ENCODE measurements around the gene CRTC3.
"Not testable (repeated sequence)": the region's sequence is repeated elsewhere in the genome, so short reads cannot be mapped to it uniquely, and the experiment has no call there.

The CRTC3 gene

DNA sequence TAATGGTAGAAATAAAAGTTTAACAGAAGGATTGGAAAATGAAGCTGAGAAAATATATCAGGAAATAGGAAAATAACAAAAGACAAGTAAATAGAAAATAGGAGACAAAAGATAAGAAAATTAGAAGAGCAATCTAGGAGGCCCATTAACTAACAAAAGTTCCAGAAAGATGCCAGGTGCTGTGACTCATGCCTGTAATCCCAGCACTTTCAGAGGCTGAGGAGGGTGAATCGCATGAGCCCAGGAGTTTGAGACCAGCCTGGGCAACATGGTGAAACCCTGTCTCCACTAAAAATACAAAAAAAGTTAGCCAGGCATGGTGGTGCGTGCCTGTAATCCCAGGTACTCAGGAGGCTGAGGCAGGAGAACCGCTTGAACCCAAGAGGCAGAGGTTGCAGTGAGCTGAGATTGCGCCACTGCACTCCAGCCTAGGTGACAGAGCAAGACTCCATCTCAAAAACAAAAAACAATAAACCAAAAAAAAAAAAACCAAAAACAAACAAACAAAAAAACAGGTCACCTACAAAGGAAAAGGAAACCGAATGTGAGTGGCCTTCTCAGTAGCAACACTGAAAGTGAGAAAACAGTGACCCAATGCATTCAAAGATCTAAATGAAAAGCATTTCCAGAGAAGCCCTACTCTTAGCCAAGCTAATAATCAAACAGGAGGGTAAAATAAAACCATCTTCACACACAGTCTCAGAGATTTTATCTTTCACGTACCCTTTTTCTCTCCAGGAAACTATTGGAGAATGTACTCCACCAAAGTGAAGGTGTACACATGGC is 5.5 kb upstream of the CRTC3 start:
- peaks cover 17% of the 10 kb centered on the region for H3K27me3 ChIP-seq (ENCODE audit: control insufficient read depth, insufficient read depth, low read length)
- not testable (repeated sequence) for H3K4me3 ChIP-seq (ENCODE audit: low read depth, low read length); H3K36me3 ChIP-seq (ENCODE audit: control insufficient read depth, insufficient read depth, low read length); H3K4me1 ChIP-seq (ENCODE audit: control insufficient read depth, insufficient read depth, low read length); H3K9me3 ChIP-seq (ENCODE audit: control insufficient read depth, insufficient read depth, low read length); H3K9ac ChIP-seq (ENCODE audit: low read depth, low read length)

- Histone ChIP-seq H3K27me3 (ENCODE audit: control insufficient read depth, insufficient read depth, low read length) (peaks cover 44% of the 10 kb centered on the region), H3K9ac (ENCODE audit: low read depth, low read length) (no peak overlapping the region), H3K4me1 (ENCODE audit: control insufficient read depth, insufficient read depth, low read length) (no peaks in the 10 kb centered on the region), H3K9me3 (ENCODE audit: control insufficient read depth, insufficient read depth, low read length) (no peaks in the 10 kb centered on the region), H3K4me3 (ENCODE audit: low read depth, low read length) (peak overlapping the region; percentile 64), H3K36me3 (ENCODE audit: control insufficient read depth, insufficient read depth, low read length) (no peaks in the 10 kb centered on the region)
Measured at GRCh38 chr15:90529011-90529370, 732 bp upstream of the CRTC3 start.

GRCh38 chr15:90530250-90531051 is 728 bp downstream of the CRTC3 start:
- Histone ChIP-seq H3K4me3 (ENCODE audit: low read depth, low read length) (peak overlapping the region; percentile 62), H3K9me3 (ENCODE audit: control insufficient read depth, insufficient read depth, low read length) (no peaks in the 10 kb centered on the region), H3K4me1 (ENCODE audit: control insufficient read depth, insufficient read depth, low read length) (no peaks in the 10 kb centered on the region), H3K9ac (ENCODE audit: low read depth, low read length) (no peak overlapping the region), H3K27me3 (ENCODE audit: control insufficient read depth, insufficient read depth, low read length) (peaks cover 44% of the 10 kb centered on the region), H3K36me3 (ENCODE audit: control insufficient read depth, insufficient read depth, low read length) (no peaks in the 10 kb centered on the region)

GRCh38 chr15:90531147-90531546 is 1.4 kb downstream of the CRTC3 start:
- Histone ChIP-seq H3K27me3 (ENCODE audit: control insufficient read depth, insufficient read depth, low read length) (peaks cover 44% of the 10 kb centered on the region), H3K4me3 (ENCODE audit: low read depth, low read length) (peak overlapping the region; percentile 62), H3K9me3 (ENCODE audit: control insufficient read depth, insufficient read depth, low read length) (no peaks in the 10 kb centered on the region), H3K36me3 (ENCODE audit: control insufficient read depth, insufficient read depth, low read length) (no peaks in the 10 kb centered on the region), H3K4me1 (ENCODE audit: control insufficient read depth, insufficient read depth, low read length) (no peaks in the 10 kb centered on the region), H3K9ac (ENCODE audit: low read depth, low read length) (no peak overlapping the region)

GRCh38 chr15:90535254-90535653 is 5.5 kb downstream of the CRTC3 start:
- H3K9ac ChIP-seq (ENCODE audit: low read depth, low read length) = no peak overlapping the region
- no peaks in the 10 kb centered on the region for H3K4me1 ChIP-seq (ENCODE audit: control insufficient read depth, insufficient read depth, low read length)
- H3K9me3 ChIP-seq (ENCODE audit: control insufficient read depth, insufficient read depth, low read length) = no peaks in the 10 kb centered on the region
- no peaks in the 10 kb centered on the region for H3K36me3 ChIP-seq (ENCODE audit: control insufficient read depth, insufficient read depth, low read length)
- peaks cover 24% of the 10 kb centered on the region for H3K27me3 ChIP-seq (ENCODE audit: control insufficient read depth, insufficient read depth, low read length)
- H3K4me3 ChIP-seq (ENCODE audit: low read depth, low read length) = no peak overlapping the region

GRCh38 chr15:90539789-90540188 is 10.1 kb downstream of the CRTC3 start:
- Histone ChIP-seq H3K9ac (ENCODE audit: low read depth, low read length) (no peak overlapping the region), H3K36me3 (ENCODE audit: control insufficient read depth, insufficient read depth, low read length) (no peaks in the 10 kb centered on the region), H3K4me3 (ENCODE audit: low read depth, low read length) (no peak overlapping the region), H3K27me3 (ENCODE audit: control insufficient read depth, insufficient read depth, low read length) (no peaks in the 10 kb centered on the region), H3K4me1 (ENCODE audit: control insufficient read depth, insufficient read depth, low read length) (no peaks in the 10 kb centered on the region), H3K9me3 (ENCODE audit: control insufficient read depth, insufficient read depth, low read length) (no peaks in the 10 kb centered on the region)

GRCh38 chr15:90540768-90541167 is 11.0 kb downstream of the CRTC3 start:
- Histone ChIP-seq H3K36me3 (ENCODE audit: control insufficient read depth, insufficient read depth, low read length) (no peaks in the 10 kb centered on the region), H3K27me3 (ENCODE audit: control insufficient read depth, insufficient read depth, low read length) (no peaks in the 10 kb centered on the region), H3K9ac (ENCODE audit: low read depth, low read length) (no peak overlapping the region), H3K9me3 (ENCODE audit: control insufficient read depth, insufficient read depth, low read length) (no peaks in the 10 kb centered on the region), H3K4me1 (ENCODE audit: control insufficient read depth, insufficient read depth, low read length) (no peaks in the 10 kb centered on the region), H3K4me3 (ENCODE audit: low read depth, low read length) (no peak overlapping the region)

GRCh38 chr15:90545095-90545494 is 15.4 kb downstream of the CRTC3 start:
- Histone ChIP-seq H3K27me3 (ENCODE audit: control insufficient read depth, insufficient read depth, low read length) (no peaks in the 10 kb centered on the region), H3K9ac (ENCODE audit: low read depth, low read length) (no peak overlapping the region), H3K36me3 (ENCODE audit: control insufficient read depth, insufficient read depth, low read length) (no peaks in the 10 kb centered on the region), H3K4me3 (ENCODE audit: low read depth, low read length) (no peak overlapping the region), H3K4me1 (ENCODE audit: control insufficient read depth, insufficient read depth, low read length) (no peaks in the 10 kb centered on the region), H3K9me3 (ENCODE audit: control insufficient read depth, insufficient read depth, low read length) (no peaks in the 10 kb centered on the region)

- no peaks in the 10 kb centered on the region for H3K27me3 ChIP-seq (ENCODE audit: control insufficient read depth, insufficient read depth, low read length)
- no peak overlapping the region for H3K9ac ChIP-seq (ENCODE audit: low read depth, low read length)
- no peaks in the 10 kb centered on the region for H3K4me1 ChIP-seq (ENCODE audit: control insufficient read depth, insufficient read depth, low read length)
- H3K4me3 ChIP-seq (ENCODE audit: low read depth, low read length) = no peak overlapping the region
- no peaks in the 10 kb centered on the region for H3K36me3 ChIP-seq (ENCODE audit: control insufficient read depth, insufficient read depth, low read length)
- no peaks in the 10 kb centered on the region for H3K9me3 ChIP-seq (ENCODE audit: control insufficient read depth, insufficient read depth, low read length)
Measured at GRCh38 chr15:90547540-90547939, 17.8 kb downstream of the CRTC3 start.

GRCh38 chr15:90550919-90551318 is 21.2 kb downstream of the CRTC3 start:
- no peak overlapping the region for H3K4me3 ChIP-seq (ENCODE audit: low read depth, low read length)
- H3K9ac ChIP-seq (ENCODE audit: low read depth, low read length) = no peak overlapping the region
- no peaks in the 10 kb centered on the region for H3K4me1 ChIP-seq (ENCODE audit: control insufficient read depth, insufficient read depth, low read length)
- no peaks in the 10 kb centered on the region for H3K36me3 ChIP-seq (ENCODE audit: control insufficient read depth, insufficient read depth, low read length)
- H3K27me3 ChIP-seq (ENCODE audit: control insufficient read depth, insufficient read depth, low read length) = no peaks in the 10 kb centered on the region
- H3K9me3 ChIP-seq (ENCODE audit: control insufficient read depth, insufficient read depth, low read length) = no peaks in the 10 kb centered on the region

DNA sequence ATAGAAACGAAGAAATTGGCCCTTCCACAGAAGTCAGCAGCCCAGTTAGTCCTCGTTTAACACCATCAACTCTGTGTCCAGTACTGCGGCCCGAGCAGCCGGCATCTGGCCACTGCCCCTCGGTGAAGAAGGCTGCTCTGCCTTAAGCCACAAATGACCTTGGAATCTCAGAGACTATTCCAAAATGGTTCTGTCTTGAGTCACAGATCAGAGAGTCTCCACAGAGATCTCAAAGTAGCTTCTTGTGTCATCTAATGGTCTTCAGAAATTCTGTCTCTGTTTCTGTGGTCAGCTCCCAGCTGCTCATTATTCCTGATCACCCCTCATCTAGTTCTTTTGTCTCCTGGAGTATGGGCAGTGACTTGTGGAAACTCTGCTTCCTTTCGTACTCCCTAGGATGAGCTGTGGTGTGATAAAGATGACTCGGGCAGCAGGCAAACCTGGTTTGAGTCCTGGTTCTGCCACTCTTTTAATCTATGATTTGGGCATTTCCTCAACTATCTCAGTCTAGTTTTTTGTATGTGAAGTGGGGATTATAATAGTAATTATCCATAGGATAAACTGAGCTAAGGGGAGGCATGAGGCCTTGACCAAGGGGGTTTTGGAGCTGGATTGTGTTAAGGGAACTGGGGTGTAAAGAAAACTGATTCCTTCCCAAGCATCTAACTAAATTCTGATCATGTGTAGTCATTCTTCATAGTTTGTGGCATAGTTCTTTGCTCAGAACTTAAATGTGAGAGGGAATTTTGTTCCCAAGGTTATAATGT is 22.6 kb downstream of the CRTC3 start:
- Histone ChIP-seq H3K27me3 (ENCODE audit: control insufficient read depth, insufficient read depth, low read length) (no peaks in the 10 kb centered on the region), H3K9me3 (ENCODE audit: control insufficient read depth, insufficient read depth, low read length) (no peaks in the 10 kb centered on the region), H3K4me1 (ENCODE audit: control insufficient read depth, insufficient read depth, low read length) (no peaks in the 10 kb centered on the region), H3K9ac (ENCODE audit: low read depth, low read length) (no peak overlapping the region), H3K4me3 (ENCODE audit: low read depth, low read length) (no peak overlapping the region), H3K36me3 (ENCODE audit: control insufficient read depth, insufficient read depth, low read length) (no peaks in the 10 kb centered on the region)

DNA sequence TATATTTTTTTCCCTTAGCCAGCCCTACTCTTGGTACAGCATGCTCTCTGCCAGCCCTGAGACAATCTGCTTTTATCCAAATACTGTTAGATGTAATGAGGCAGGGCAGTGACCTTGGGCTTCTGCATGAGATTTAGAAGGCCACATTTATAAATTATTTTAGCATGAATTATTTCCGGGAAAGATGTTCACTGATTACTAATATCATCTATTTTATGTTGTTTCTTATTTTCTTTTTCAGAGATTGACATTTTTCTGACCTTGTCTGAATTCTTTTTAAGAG is 23.1 kb downstream of the CRTC3 start:
- Histone ChIP-seq H3K36me3 (ENCODE audit: control insufficient read depth, insufficient read depth, low read length) (no peaks in the 10 kb centered on the region), H3K27me3 (ENCODE audit: control insufficient read depth, insufficient read depth, low read length) (no peaks in the 10 kb centered on the region), H3K4me3 (ENCODE audit: low read depth, low read length) (no peak overlapping the region), H3K9me3 (ENCODE audit: control insufficient read depth, insufficient read depth, low read length) (no peaks in the 10 kb centered on the region), H3K9ac (ENCODE audit: low read depth, low read length) (no peak overlapping the region), H3K4me1 (ENCODE audit: control insufficient read depth, insufficient read depth, low read length) (no peaks in the 10 kb centered on the region)
